ENCODE data around the gene FUBP1.
A peak's percentile ranks its signal among the peaks of the same experiment; 100 is the strongest.
"Not testable (repeated sequence)": the region's sequence is repeated elsewhere in the genome, so short reads cannot be mapped to it uniquely, and the experiment has no call there.

Gene FUBP1

GRCh38 chr1:77948841-77949424 is 29.9 kb downstream of the FUBP1 start:
- peak; percentile 15 for FAIRE-seq
- no peak for TF ChIP-seq POLR2A (IDR thresholded peaks at IDR 0.05; ENCODE audit: low read depth, low read length)
- no peak for DNase-seq (ENCODE audit: insufficient read length, low spot score)

DNA sequence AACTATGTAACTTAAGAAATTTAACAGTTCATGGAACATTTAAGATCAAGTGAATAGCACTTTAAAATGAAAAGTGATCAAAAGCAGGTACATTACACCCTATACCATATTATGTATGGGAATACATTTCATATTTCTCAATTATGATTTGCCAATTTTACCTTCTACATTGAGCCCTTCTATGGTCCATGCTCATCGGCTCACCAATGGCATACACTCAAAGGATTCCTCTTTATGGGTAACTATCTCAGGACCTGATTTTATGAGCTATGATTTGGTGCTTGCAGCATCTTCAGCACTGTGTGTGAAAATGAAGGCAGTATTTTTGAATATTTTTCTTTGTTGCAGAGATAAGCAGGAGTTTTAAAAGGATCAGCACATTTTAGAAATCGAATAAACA is 33.5 kb downstream of the FUBP1 start:
- FAIRE-seq, result no peak
- no peak for TF ChIP-seq POLR2A (IDR thresholded peaks at IDR 0.05; ENCODE audit: low read depth, low read length)

GRCh38 chr1:77942400-77943140 is 36.3 kb downstream of the FUBP1 start:
- FAIRE-seq (no peak), DNase-seq (ENCODE audit: insufficient read length, low spot score) (no peak)
- TF ChIP-seq POLR2A (IDR thresholded peaks at IDR 0.05; ENCODE audit: low read depth, low read length), result no peak

More for the DNA sequence above, 33.5 kb downstream of the FUBP1 start:
- no peak for DNase-seq (ENCODE audit: insufficient read length, low spot score)

DNA sequence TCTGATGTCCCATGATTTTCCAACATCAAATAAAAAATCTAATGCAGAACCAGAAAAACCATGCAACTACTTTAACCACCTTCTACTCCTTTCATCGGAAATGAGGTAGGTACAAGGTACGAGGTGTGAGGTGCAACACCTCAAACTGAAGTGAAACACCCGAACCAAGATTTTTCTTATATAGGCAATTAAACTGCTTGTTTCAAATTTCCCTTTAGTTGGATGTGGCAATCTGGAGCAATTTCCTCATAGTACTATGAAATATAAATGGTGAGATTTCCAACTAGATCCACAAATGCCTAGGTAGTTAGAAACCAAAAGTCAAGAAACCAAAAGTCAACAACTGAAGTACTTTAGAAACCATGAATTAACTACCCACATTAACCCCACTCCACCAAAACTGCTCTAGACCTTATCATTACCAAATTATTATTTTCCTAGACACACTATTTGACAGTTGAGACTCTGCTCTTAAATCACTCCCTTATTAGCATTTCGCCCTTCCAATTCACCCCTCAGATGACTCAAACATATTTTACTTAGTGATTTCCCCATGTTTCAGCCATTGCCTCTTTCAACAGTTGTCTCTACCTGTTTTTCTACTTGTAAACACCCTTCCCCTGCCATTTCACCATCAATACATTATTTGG is 37.8 kb downstream of the FUBP1 start:
- no peak for TF ChIP-seq POLR2A (IDR thresholded peaks at IDR 0.05; ENCODE audit: low read depth, low read length)
- peak; percentile 6 for FAIRE-seq
- no peak for DNase-seq (ENCODE audit: insufficient read length, low spot score)

- DNase-seq (ENCODE audit: insufficient read length, low spot score) (no peak), FAIRE-seq (no peak)
- no peak for TF ChIP-seq POLR2A (IDR thresholded peaks at IDR 0.05; ENCODE audit: low read depth, low read length)
These were observed 40.2 kb downstream of the FUBP1 start for GRCh38 chr1:77938651-77939050.

GRCh38 chr1:77929806-77930205 is 49.1 kb downstream of the FUBP1 start:
- FAIRE-seq (peak; percentile 60), DNase-seq (ENCODE audit: insufficient read length, low spot score) (no peak)
- no peak for TF ChIP-seq POLR2A (IDR thresholded peaks at IDR 0.05; ENCODE audit: low read depth, low read length)

GRCh38 chr1:77927414-77927813 is 51.5 kb downstream of the FUBP1 start:
- DNase-seq (ENCODE audit: insufficient read length, low spot score), result no peak
- TF ChIP-seq POLR2A (IDR thresholded peaks at IDR 0.05; ENCODE audit: low read depth, low read length), result no peak
- peak; percentile 50 for FAIRE-seq

GRCh38 chr1:77926561-77927357 is 52.1 kb downstream of the FUBP1 start:
- DNase-seq (ENCODE audit: insufficient read length, low spot score) (no peak), FAIRE-seq (peak; percentile 43)
- no peak for TF ChIP-seq POLR2A (IDR thresholded peaks at IDR 0.05; ENCODE audit: low read depth, low read length)

DNA sequence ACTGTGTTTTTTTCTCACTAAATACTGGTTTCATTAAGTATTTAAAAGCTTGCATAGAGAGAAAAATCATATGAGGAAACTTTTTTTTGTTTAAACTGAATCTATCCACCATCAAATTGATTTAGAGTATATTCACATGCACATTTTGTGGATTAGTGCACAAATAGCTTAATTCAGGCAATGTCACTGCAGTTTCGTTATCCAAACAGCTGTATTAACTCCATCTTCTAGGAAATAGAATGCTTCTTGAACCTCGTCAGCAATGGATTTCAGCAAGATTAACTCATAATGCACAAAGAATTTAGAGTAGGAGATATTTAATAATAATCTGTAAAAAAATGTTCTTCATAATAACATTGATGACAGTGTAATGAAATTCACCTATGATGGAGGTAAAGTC is 52.9 kb downstream of the FUBP1 start:
- FAIRE-seq, result no peak
- no peak for DNase-seq (ENCODE audit: insufficient read length, low spot score)
- TF ChIP-seq POLR2A (IDR thresholded peaks at IDR 0.05; ENCODE audit: low read depth, low read length), result no peak

GRCh38 chr1:77925518-77925917 is 53.4 kb downstream of the FUBP1 start:
- DNase-seq (ENCODE audit: insufficient read length, low spot score) (no peak), FAIRE-seq (no peak)
- TF ChIP-seq POLR2A (IDR thresholded peaks at IDR 0.05; ENCODE audit: low read depth, low read length), result no peak

DNA sequence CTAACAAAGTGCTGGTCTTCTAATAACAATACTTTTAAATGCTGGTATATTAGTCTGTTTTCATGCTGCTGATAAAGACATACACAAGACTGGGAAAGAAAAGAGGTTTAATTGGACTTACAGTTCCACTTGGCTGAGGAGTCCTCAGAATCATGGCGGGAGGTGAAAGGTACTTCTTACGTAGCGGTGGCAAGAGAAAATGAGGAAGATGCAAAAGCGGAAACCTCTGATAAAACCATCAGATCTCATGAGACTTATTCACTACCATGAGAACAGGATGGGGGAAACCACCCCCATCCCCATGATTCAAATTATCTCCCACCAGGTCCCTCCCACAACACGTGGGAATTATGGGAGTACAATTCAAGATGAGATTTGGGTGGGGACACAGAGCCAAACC is 60.0 kb downstream of the FUBP1 start:
- not testable (repeated sequence) for DNase-seq (ENCODE audit: insufficient read length, low spot score); FAIRE-seq

GRCh38 chr1:77910116-77910515 is 68.8 kb downstream of the FUBP1 start:
- no peak for TF ChIP-seq POLR2A (IDR thresholded peaks at IDR 0.05; ENCODE audit: low read depth, low read length)
- FAIRE-seq, result no peak
- DNase-seq (ENCODE audit: insufficient read length, low spot score), result no peak

DNA sequence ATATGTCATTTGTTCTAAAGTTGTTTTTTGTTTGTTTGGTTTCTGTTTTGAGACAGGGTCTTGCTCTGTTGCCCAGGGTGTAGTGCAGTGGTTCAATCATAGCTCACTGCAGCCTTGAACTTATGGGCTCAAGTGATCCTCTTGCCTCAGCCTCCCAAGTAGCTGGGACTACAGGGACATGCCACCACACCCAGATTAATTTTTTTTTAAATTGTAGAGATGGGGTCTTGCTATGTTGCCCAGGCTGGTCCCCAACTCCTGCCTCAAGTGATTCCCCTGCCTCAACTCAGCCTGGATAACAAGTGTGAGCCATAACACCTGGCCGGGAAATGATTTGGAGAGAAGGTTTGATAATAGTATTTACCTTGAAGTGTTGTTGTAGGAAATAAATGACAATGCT is 72.2 kb downstream of the FUBP1 start:
- TF ChIP-seq POLR2A (IDR thresholded peaks at IDR 0.05; ENCODE audit: low read depth, low read length), result no peak
- no peak for DNase-seq (ENCODE audit: insufficient read length, low spot score)
- no peak for FAIRE-seq

DNA sequence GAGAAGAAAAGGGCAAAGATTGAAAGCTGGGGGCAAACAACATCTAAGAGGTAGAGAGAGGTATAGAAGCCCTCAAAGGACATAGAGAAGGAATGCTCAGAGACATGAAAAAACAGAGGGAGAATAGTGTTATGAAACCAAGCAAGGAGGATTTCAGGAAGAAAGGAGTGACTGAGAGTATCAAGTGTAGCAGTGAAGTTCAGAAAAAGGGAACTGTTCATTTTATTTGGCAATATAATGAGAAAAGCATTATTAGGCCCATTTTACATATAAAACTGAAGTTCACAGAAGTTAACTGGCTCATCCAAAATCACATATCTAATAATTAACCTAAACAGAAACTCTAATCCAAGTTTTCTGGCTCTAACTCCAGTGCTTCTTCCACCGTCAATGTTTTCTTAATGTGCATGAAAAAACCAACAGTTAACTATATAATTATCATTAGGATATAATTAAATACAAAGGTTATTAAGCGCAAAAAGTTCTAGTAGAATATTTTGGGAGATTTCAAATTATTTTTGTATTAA is 72.8 kb downstream of the FUBP1 start:
- TF ChIP-seq POLR2A (IDR thresholded peaks at IDR 0.05; ENCODE audit: low read depth, low read length), result no peak
- no peak for DNase-seq (ENCODE audit: insufficient read length, low spot score)
- no peak for FAIRE-seq
